Lung (tissue), 12 donors: Measurements from ENCODE around the gene SDR42E1. TPM values are rescaled to one million over a fixed set of nuclear protein-coding genes. Genes with fewer than 3 reads are reported as not detected.

Experiments used
- ATAC-seq: fragments of 200-7000 bp; cut with Tn5 transposase; one replicate; pipeline ENCODE4 v1.9.1; 2020; ENCODE audit warnings: moderate number of reproducible peaks; ENCODE audit not compliant: insufficient read depth, low FRiP score
- DNase-seq, 3 donors: peaks; one replicate each; pipeline ENCODE4 v3.0.0-alpha.2; 2013 to 2017
- H3K27ac ChIP-seq, 2 donors: one replicate each; pipeline ENCODE4 v1.5.1; 2013; ENCODE audit warnings: mild to moderate bottlenecking in 2 of 2, moderate library complexity in 2 of 2, control low read depth in 1 of 2, inconsistent platforms in 1 of 2, low read depth in 1 of 2, low read length in 1 of 2
- H3K27me3 ChIP-seq, 3 donors: one replicate each; pipeline ENCODE4 v1.5.1; 2013; ENCODE audit warnings: low read length in 2 of 3; ENCODE audit not compliant: control insufficient read depth in 3 of 3, insufficient read depth in 3 of 3
- H3K36me3 ChIP-seq, 4 donors: one replicate each; pipeline ENCODE4 v1.5.1; 2013; ENCODE audit warnings: low read length in 4 of 4, mild to moderate bottlenecking in 1 of 4, moderate library complexity in 1 of 4; ENCODE audit not compliant: control insufficient read depth in 4 of 4, insufficient read depth in 4 of 4
- H3K4me1 ChIP-seq, 5 donors: one replicate each; pipeline ENCODE4 v1.5.1; 2013; ENCODE audit warnings: low read length in 5 of 5, mild to moderate bottlenecking in 2 of 5, moderate library complexity in 1 of 5; ENCODE audit not compliant: control insufficient read depth in 5 of 5, insufficient read depth in 5 of 5
- H3K4me3 ChIP-seq: one replicate; pipeline ENCODE4 v1.5.1; 2013; ENCODE audit warnings: mild to moderate bottlenecking, control low read depth, moderate library complexity
- H3K9ac ChIP-seq, 2 donors: one replicate each; pipeline ENCODE4 v1.5.1; 2013; ENCODE audit warnings: low read length in 2 of 2, control low read depth in 1 of 2; ENCODE audit not compliant: insufficient read depth in 1 of 2
- H3K9me3 ChIP-seq, 4 donors: one replicate each; pipeline ENCODE4 v1.5.1; 2013; ENCODE audit warnings: low read length in 3 of 4, mild to moderate bottlenecking in 1 of 4, moderate library complexity in 1 of 4; ENCODE audit not compliant: control insufficient read depth in 4 of 4, insufficient read depth in 3 of 4
- WGBS, 2 donors: extraction: QIAGEN DNeasy Blood & Tissue Kit; methylation state at CpG; one replicate each; pipeline ENCODE4 v1.1.7; 2013; 5-methylcytosine and 5-hydroxymethylcytosine counted together
- polyA plus RNA-seq, 2 donors: library from polyadenylated mRNA; stranded (reverse); fragments of 200-250 nt; gene quantifications; one replicate each; pipeline ENCODE4 v1.2.1, GENCODE V29; 2013
- total RNA-seq, 2 donors: library from RNA; depleted of rRNA in 1 of 2; stranded (reverse); fragments of >200 nt in 1 of 2; gene quantifications; one replicate each; pipeline ENCODE4 v1.2.1, GENCODE V29; 2014 to 2021
- TF ChIP-seq, protein P1 (sequence below): IDR thresholded peaks from 2 replicates; pipeline ENCODE4 v1.5.1; 2012; ENCODE audit warnings: mild to moderate bottlenecking; ENCODE audit errors: control extremely low read depth, extremely low read depth
- donor health status: control.
- donor health status: control.
- donor health status: Bipolar disorder and iron deficiency.
- donor health status: healthy.
- donor health status: DM: yes; HTN: yes; CAD: no.

SDR42E1 gene
- total and polyA plus RNA-seq, 4 donors = 1.2 to 9.5 (median 4.0) TPM

DNA sequence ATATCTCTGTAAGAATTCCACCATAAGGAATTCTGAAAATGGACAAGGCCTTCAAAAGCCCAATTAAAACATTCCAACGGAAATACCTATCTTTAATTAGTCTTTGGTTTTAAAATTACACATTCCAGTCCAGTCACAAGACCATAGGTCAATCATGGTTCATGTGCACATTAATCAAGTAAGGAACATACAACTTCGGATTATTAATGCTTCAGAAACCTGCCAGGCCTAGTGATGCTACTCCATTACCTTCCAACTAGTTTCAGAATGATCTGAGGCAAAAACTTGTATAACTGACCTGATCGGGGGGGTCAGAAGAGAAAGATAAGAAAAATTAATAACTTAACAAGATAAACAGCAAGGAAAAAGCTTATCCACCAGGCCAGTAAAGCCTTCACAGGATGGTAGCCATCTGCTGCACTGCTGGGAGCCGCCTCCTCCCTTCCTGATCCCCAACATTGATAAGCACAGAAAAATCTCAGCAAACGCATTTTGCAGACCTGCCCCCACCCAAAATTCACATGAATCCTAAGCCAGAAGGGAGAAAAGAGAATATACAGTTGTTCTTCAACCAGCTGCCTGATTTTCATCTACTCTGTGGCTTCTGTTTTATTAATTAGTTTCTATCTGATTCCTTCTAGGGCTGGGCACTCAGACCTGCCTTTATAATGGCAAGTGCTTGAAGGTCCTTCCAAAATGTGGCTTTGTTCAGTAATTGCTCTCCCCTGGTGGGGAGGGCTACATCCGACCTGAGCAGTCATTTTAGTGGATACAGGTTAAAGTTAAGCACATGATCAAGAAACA, 6.0 kb downstream of the SDR42E1 start:
- Histone ChIP-seq H3K36me3 (peaks cover 0 to 2% (median 0%) of the 10 kb centered on the region in 4 donors), H3K4me1 (peaks cover 0 to 1% (median 0%) of the 10 kb centered on the region in 5 donors), H3K27me3 (no peaks in the 10 kb centered on the region), H3K9me3 (peaks cover 0 to 6% (median 3%) of the 10 kb centered on the region in 4 donors), H3K27ac (no peak overlapping the region), H3K9ac (no peak overlapping the region), H3K4me3 (no peak overlapping the region)
- ATAC-seq (no peak), DNase-seq (no peak)
- TF ChIP-seq, protein P1, sequence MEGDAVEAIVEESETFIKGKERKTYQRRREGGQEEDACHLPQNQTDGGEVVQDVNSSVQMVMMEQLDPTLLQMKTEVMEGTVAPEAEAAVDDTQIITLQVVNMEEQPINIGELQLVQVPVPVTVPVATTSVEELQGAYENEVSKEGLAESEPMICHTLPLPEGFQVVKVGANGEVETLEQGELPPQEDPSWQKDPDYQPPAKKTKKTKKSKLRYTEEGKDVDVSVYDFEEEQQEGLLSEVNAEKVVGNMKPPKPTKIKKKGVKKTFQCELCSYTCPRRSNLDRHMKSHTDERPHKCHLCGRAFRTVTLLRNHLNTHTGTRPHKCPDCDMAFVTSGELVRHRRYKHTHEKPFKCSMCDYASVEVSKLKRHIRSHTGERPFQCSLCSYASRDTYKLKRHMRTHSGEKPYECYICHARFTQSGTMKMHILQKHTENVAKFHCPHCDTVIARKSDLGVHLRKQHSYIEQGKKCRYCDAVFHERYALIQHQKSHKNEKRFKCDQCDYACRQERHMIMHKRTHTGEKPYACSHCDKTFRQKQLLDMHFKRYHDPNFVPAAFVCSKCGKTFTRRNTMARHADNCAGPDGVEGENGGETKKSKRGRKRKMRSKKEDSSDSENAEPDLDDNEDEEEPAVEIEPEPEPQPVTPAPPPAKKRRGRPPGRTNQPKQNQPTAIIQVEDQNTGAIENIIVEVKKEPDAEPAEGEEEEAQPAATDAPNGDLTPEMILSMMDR = no peak
- 66 to 77% methylated on average over 6 of the region's 6 CpGs for WGBS, 2 donors

DNA sequence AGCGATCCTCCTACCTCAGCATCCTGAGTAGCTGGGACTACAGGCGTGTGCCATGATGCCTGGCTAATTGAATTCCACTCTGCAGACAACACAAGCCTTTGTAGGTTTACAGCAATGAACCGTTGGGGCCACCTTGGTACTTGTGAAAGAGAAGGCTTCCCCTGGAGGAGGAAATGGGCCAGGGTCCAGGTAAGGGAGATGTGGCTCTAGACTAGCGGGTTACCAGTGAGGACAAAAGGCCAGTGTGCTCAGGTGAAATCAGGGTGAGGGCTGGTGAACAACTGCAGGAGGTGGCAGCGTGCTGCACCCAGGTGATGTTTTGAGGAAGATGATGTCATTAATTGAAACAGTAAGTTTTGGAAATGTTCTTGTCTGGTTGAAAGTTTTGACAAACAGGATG, 6.7 kb downstream of the SDR42E1 start:
- H3K36me3 ChIP-seq = peaks cover 0 to 2% (median 0%) of the 10 kb centered on the region in 4 donors
- H3K27me3 ChIP-seq = no peaks in the 10 kb centered on the region
- no peak overlapping the region for H3K27ac ChIP-seq
- peaks cover 0 to 1% (median 0%) of the 10 kb centered on the region in 5 donors for H3K4me1 ChIP-seq
- 87 to 88% methylated on average over 5 of the region's 5 CpGs for WGBS, 2 donors
- DNase-seq = no peak
- TF ChIP-seq, protein P1 = no peak
- no peak overlapping the region for H3K4me3 ChIP-seq
- no peak for ATAC-seq
- no peak overlapping the region for H3K9ac ChIP-seq
- peaks cover 0 to 6% (median 3%) of the 10 kb centered on the region in 4 donors for H3K9me3 ChIP-seq

DNA sequence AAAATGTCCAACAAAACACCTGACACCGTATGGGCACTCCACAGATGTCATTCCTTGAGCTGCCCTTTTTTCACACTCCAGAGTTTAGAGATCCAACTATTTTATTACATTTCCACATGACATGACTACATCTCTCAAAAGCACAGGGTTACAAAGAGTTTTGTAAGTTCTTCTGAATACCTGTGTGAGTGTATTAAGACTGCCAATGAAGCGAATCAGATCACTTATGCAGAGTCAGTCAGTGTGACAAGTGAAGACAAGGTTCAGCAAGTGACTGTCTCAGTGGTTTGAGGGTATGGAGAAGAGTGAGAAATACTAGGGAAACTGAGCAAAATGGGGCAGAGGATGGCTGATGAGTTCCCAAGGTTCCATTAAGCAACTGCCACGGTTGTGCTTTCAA, 8.4 kb downstream of the SDR42E1 start:
- ATAC-seq (no peak), DNase-seq (no peak)
- no peak overlapping the region for H3K4me3 ChIP-seq
- H3K9me3 ChIP-seq = no peaks in the 10 kb centered on the region
- 89 to 94% methylated on average over 3 of the region's 3 CpGs for WGBS, 2 donors
- H3K9ac ChIP-seq = no peak overlapping the region
- TF ChIP-seq, protein P1 = no peak
- H3K27ac ChIP-seq = no peak overlapping the region
- peaks cover 0 to 1% (median 0%) of the 10 kb centered on the region in 5 donors for H3K4me1 ChIP-seq
- H3K27me3 ChIP-seq = no peaks in the 10 kb centered on the region
- peaks cover 0 to 5% (median 0%) of the 10 kb centered on the region in 4 donors for H3K36me3 ChIP-seq
